GM19455 (cell line): ENCODE measurements around the gene LILRB4.
"Not testable (repeated sequence)": the region's sequence is repeated elsewhere in the genome, so short reads cannot be mapped to it uniquely, and the experiment has no call there.

Experiments used
- ATAC-seq: cut with Tn5 transposase; IDR thresholded peaks from one replicate; pipeline ENCODE4 v1.9.1; 2021; ENCODE audit not compliant: unreplicated experiment

The LILRB4 gene

GRCh38 chr19:54691582-54692297, 29.0 kb downstream of the LILRB4 start:
- no peak for ATAC-seq

GRCh38 chr19:54692298-54692615, 29.5 kb downstream of the LILRB4 start:
- ATAC-seq, result no peak

- no peak for ATAC-seq
Measured at GRCh38 chr19:54694648-54695047, 31.9 kb downstream of the LILRB4 start.

- no peak for ATAC-seq
Measured at GRCh38 chr19:54696117-54696548, 33.3 kb downstream of the LILRB4 start.

- no peak for ATAC-seq
Measured at GRCh38 chr19:54696766-54697165, 34.0 kb downstream of the LILRB4 start.

GRCh38 chr19:54697716-54698115, 34.9 kb downstream of the LILRB4 start:
- ATAC-seq, result not testable (repeated sequence)

- no peak for ATAC-seq
Measured at GRCh38 chr19:54704928-54705327, 42.1 kb downstream of the LILRB4 start.

GRCh38 chr19:54707962-54708361, 45.2 kb downstream of the LILRB4 start:
- no peak for ATAC-seq

GRCh38 chr19:54708781-54709180, 46.0 kb downstream of the LILRB4 start:
- ATAC-seq, result no peak

GRCh38 chr19:54709212-54709948, 46.6 kb downstream of the LILRB4 start:
- no peak for ATAC-seq

GRCh38 chr19:54709956-54710355, 47.2 kb downstream of the LILRB4 start:
- not testable (repeated sequence) for ATAC-seq
